Measurements from ENCODE around the gene ADAM12. TPM values are rescaled to one million over a fixed set of nuclear protein-coding genes. Genes with fewer than 3 reads are reported as not detected.

The ADAM12 gene
- total RNA-seq, 1 donor from 2014 or later = 82.4 TPM

DNA sequence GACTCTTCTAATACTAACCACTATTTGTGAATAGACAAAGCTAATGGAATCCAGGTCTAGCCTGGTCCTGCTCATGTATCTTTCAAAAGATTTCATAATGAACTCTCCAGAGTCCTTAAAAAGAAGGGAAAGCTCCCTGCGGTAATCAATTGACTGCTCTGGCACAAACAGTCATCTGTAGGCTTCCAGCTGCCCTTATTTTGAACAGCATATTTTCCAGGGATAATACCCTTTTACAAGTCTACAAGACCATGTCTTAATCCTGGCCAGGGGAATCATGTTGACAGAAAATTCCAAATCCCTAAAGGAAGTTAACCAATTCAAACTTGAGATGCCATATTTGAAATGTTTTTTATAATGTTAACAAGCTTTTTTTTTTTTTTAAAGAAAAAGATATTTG is 34.6 kb downstream of the ADAM12 start:
- H3K27me3 Mint-ChIP-seq (ENCODE audit: low read depth) = no peaks in the 10 kb centered on the region
- H3K36me3 Mint-ChIP-seq (ENCODE audit: low read depth) = peaks cover 42% of the 10 kb centered on the region
- DNase-seq (ENCODE audit: low read depth, low spot score) = no peak
- peaks cover 24% of the 10 kb centered on the region for H3K9me3 Mint-ChIP-seq
- H3K27ac Mint-ChIP-seq (ENCODE audit: unreplicated experiment) = no peak overlapping the region
- no peak overlapping the region for H3K4me3 Mint-ChIP-seq
- TF ChIP-seq, protein P1, sequence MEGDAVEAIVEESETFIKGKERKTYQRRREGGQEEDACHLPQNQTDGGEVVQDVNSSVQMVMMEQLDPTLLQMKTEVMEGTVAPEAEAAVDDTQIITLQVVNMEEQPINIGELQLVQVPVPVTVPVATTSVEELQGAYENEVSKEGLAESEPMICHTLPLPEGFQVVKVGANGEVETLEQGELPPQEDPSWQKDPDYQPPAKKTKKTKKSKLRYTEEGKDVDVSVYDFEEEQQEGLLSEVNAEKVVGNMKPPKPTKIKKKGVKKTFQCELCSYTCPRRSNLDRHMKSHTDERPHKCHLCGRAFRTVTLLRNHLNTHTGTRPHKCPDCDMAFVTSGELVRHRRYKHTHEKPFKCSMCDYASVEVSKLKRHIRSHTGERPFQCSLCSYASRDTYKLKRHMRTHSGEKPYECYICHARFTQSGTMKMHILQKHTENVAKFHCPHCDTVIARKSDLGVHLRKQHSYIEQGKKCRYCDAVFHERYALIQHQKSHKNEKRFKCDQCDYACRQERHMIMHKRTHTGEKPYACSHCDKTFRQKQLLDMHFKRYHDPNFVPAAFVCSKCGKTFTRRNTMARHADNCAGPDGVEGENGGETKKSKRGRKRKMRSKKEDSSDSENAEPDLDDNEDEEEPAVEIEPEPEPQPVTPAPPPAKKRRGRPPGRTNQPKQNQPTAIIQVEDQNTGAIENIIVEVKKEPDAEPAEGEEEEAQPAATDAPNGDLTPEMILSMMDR (conservative IDR thresholded peaks at IDR 0.05) = no peak
- H3K4me1 Mint-ChIP-seq = peaks cover 40% of the 10 kb centered on the region

DNA sequence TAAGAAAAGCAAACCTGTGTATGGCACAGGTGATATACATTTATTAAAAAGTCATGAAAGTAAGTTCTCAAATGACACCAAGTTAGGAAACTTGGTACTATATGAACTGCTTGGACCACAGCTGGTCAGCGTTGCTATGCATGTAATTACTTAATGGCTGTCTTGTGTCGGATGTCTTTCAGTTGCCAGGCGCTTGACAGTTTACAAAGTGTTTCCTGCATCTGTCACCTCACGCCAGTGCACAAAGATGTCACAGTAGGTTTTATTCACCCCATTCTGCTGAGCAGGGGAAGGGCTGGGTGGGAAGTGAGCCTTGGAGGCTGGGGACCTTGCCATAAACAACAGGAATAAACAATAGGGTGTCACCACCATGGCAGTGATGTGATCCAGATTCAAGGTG is 35.8 kb downstream of the ADAM12 start:
- TF ChIP-seq, protein P1 (conservative IDR thresholded peaks at IDR 0.05) = no peak
- Mint-ChIP-seq H3K36me3 (ENCODE audit: low read depth) (peaks cover 38% of the 10 kb centered on the region), H3K4me1 (peaks cover 46% of the 10 kb centered on the region), H3K27ac (ENCODE audit: unreplicated experiment) (no peak overlapping the region), H3K4me3 (no peak overlapping the region), H3K9me3 (peaks cover 18% of the 10 kb centered on the region), H3K27me3 (ENCODE audit: low read depth) (no peaks in the 10 kb centered on the region)
- no peak for DNase-seq (ENCODE audit: low read depth, low spot score)

DNA sequence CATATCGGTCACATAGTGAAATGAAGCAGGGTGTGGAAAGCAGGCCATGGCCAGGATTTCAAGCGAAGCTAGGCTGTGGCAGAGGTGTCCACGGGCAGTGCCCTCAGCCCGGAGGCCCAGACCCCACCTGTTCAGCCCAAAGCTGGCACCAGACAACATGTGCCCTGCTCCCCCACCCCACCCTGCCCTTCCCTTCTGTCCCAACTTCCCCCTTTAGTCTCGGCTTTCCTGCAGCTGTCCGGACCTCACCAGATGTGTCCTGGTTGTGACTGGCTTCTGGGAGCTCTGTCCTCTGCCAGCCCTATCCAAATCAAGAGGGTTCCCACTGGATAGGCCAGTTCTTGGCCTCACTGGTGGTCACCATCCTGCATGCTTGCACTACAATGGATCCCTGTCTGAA is 37.3 kb downstream of the ADAM12 start:
- H3K9me3 Mint-ChIP-seq = peaks cover 12% of the 10 kb centered on the region
- peaks cover 36% of the 10 kb centered on the region for H3K36me3 Mint-ChIP-seq (ENCODE audit: low read depth)
- no peak overlapping the region for H3K4me3 Mint-ChIP-seq
- H3K4me1 Mint-ChIP-seq = peaks cover 46% of the 10 kb centered on the region
- H3K27me3 Mint-ChIP-seq (ENCODE audit: low read depth) = no peaks in the 10 kb centered on the region
- no peak for DNase-seq (ENCODE audit: low read depth, low spot score)
- H3K27ac Mint-ChIP-seq (ENCODE audit: unreplicated experiment) = no peak overlapping the region
- TF ChIP-seq, protein P1 (conservative IDR thresholded peaks at IDR 0.05) = no peak

DNA sequence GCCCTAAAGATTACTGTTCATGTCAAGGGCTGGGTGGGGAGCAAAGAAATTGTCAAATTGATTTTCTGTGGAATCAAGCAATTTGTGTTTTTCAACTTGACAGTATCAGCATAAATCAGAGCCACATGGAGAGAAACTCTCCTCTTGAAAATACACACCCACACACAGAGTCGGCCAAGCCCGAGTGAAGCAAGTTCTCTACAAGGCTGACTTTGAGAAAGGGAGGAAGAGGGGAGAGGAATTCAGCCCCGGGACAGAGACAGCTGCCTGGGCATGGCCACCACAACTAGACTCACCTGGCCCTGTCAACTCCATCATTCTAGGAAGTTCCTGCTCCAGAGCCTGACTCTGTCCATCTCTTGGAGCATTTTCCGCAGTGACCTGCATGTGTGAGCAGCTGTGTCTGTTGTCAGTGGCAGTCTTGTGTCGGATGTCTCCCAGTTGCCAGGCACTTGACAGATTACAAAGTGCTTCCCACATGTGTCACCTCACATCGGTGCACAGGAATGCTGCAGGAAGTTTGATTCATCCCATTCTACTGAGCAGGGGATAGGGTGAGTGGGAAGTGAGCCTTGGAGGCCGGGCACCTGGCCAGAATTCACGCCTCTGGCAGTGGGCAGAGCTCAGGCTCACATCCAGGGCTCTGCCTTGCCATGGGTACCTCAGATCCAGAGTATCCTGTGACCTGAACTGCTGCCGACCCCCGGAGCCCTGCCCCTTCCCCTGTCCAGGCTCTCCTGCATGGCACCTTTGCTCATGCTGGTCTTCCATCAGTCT is 37.9 kb downstream of the ADAM12 start:
- H3K4me3 Mint-ChIP-seq = no peak overlapping the region
- H3K4me1 Mint-ChIP-seq = peaks cover 46% of the 10 kb centered on the region
- TF ChIP-seq, protein P1 (conservative IDR thresholded peaks at IDR 0.05) = no peak
- no peak for DNase-seq (ENCODE audit: low read depth, low spot score)
- H3K9me3 Mint-ChIP-seq = peaks cover 13% of the 10 kb centered on the region
- no peaks in the 10 kb centered on the region for H3K27me3 Mint-ChIP-seq (ENCODE audit: low read depth)
- H3K36me3 Mint-ChIP-seq (ENCODE audit: low read depth) = peaks cover 39% of the 10 kb centered on the region
- no peak overlapping the region for H3K27ac Mint-ChIP-seq (ENCODE audit: unreplicated experiment)

DNA sequence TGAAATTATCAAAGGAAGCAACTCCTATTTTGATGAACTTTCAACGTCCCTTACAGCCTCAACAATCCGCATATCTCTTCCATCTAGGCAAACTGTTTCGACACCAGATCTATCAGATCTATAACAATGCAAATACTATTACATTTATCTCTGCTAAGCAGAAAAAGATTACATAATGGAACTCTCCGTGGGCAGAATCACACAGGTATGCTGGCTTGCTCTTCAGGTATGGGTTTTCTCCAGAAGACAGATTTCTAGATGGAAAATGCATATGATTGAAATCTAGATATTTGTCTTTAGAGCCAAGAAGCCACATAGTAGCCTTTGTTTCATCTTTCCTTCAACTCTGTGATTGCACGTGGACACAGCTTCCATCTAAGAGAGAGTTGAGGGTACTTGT is 38.6 kb downstream of the ADAM12 start:
- H3K4me1 Mint-ChIP-seq = peaks cover 46% of the 10 kb centered on the region
- H3K4me3 Mint-ChIP-seq = no peak overlapping the region
- TF ChIP-seq, protein P1 (conservative IDR thresholded peaks at IDR 0.05) = no peak
- H3K27ac Mint-ChIP-seq (ENCODE audit: unreplicated experiment) = no peak overlapping the region
- H3K27me3 Mint-ChIP-seq (ENCODE audit: low read depth) = no peaks in the 10 kb centered on the region
- H3K9me3 Mint-ChIP-seq = peaks cover 13% of the 10 kb centered on the region
- DNase-seq (ENCODE audit: low read depth, low spot score) = no peak
- H3K36me3 Mint-ChIP-seq (ENCODE audit: low read depth) = peaks cover 38% of the 10 kb centered on the region

Measured in neural crest cell (in vitro differentiated cells).